Naive B cell (primary cell): ENCODE data around the gene GALNT11. TPM values are rescaled to one million over a fixed set of nuclear protein-coding genes. Genes with fewer than 3 reads are reported as not detected.

Source experiments
- ATAC-seq, 2 donors: fragments of 150-1000 bp; cut with Tn5 transposase; 2 replicates each; pipeline ENCODE4 v1.10.0; 2021; ENCODE audit warnings: low read depth in 2 of 2, mild to moderate bottlenecking in 2 of 2, moderate library complexity in 2 of 2
- DNase-seq: peaks from one replicate; pipeline ENCODE4 v3.0.0; 2022
- H3K27ac Mint-ChIP-seq, 6 donors: one replicate each; pipeline ENCODE4 v1.8.0; 2020 to 2022; ENCODE audit warnings: mild to moderate bottlenecking in 6 of 6, mixed read lengths in 6 of 6, moderate library complexity in 5 of 6, inconsistent platforms in 2 of 6
- H3K27me3 Mint-ChIP-seq, 3 donors: one replicate each; pipeline ENCODE4 v1.8.0; 2021 to 2022; ENCODE audit warnings: mixed read lengths in 3 of 3, mild to moderate bottlenecking in 1 of 3
- H3K36me3 Mint-ChIP-seq, 2 donors: one replicate each; pipeline ENCODE4 v1.8.0; 2020 to 2022; ENCODE audit warnings: mixed read lengths in 2 of 2, inconsistent platforms in 1 of 2, mild to moderate bottlenecking in 1 of 2
- H3K4me1 Mint-ChIP-seq, 3 donors: one replicate each; pipeline ENCODE4 v1.8.0; 2020 to 2022; ENCODE audit warnings: mixed read lengths in 3 of 3, inconsistent platforms in 1 of 3, mild to moderate bottlenecking in 1 of 3, moderate library complexity in 1 of 3
- H3K4me3 Mint-ChIP-seq, 8 donors: one replicate each; pipeline ENCODE4 v1.8.0; 2020 to 2022; ENCODE audit warnings: mild to moderate bottlenecking in 8 of 8, mixed read lengths in 8 of 8, moderate library complexity in 8 of 8, inconsistent platforms in 2 of 8
- H3K9me3 Mint-ChIP-seq, 7 donors: one replicate each; pipeline ENCODE4 v1.8.0; 2020 to 2022; ENCODE audit warnings: mixed read lengths in 7 of 7, mild to moderate bottlenecking in 5 of 7, inconsistent platforms in 2 of 7, moderate library complexity in 1 of 7
- polyA plus RNA-seq, 6 donors: library from polyadenylated mRNA; unstranded; fragments of 300-500 nt; fragmentation: Illumina TruSeq; gene quantifications; one replicate each; pipeline ENCODE4 v1.2.3, GENCODE V29; 2021; ENCODE audit warnings: low read depth in 6 of 6

GALNT11 gene
- polyA plus RNA-seq, 6 donors from 2014 or later = 11.0 to 24.5 (median 15.0) TPM

- Mint-ChIP-seq H3K4me1 (peaks cover 20 to 29% (median 26%) of the 10 kb centered on the region in 3 donors), H3K27ac (peak overlapping the region in 2 of 6 donors; percentile 26 to 54), H3K27me3 (no peaks in the 10 kb centered on the region), H3K36me3 (peaks cover 17 to 22% of the 10 kb centered on the region in 2 donors), H3K4me3 (no peak overlapping the region), H3K9me3 (no peaks in the 10 kb centered on the region)
- ATAC-seq (no peak), DNase-seq (no peak)
Observed at GRCh38 chr7:152161171-152161570, 135.7 kb downstream of the GALNT11 start.

GRCh38 chr7:152162287-152162686 lies 136.8 kb downstream of the GALNT11 start:
- no peaks in the 10 kb centered on the region for H3K9me3 Mint-ChIP-seq
- H3K36me3 Mint-ChIP-seq = peaks cover 22 to 25% of the 10 kb centered on the region in 2 donors
- peaks cover 20 to 29% (median 26%) of the 10 kb centered on the region in 3 donors for H3K4me1 Mint-ChIP-seq
- H3K27me3 Mint-ChIP-seq = no peaks in the 10 kb centered on the region
- DNase-seq (no peak), ATAC-seq (no peak)
- no peak overlapping the region for H3K4me3 Mint-ChIP-seq
- H3K27ac Mint-ChIP-seq = peak overlapping the region in 4 of 6 donors; percentile 41 to 74 (median 62)

Other genes with a start within 250 kb of the GALNT11 start
- 10 to 100 TPM; 16.2 to 25.4 (median 20.0) TPM for gene PRKAG2, start 148.6 kb upstream of the GALNT11 start, polyA plus RNA-seq
- gene GALNTL5, start 69.2 kb upstream of the GALNT11 start, polyA plus RNA-seq = not detected